ENCODE measurements around the gene ZNF836. TPM values are rescaled to one million over a fixed set of nuclear protein-coding genes. Genes with fewer than 3 reads are reported as not detected.

Gene ZNF836
- total and polyA plus RNA-seq, 2 experiments from 2014 or later, result 7.3 to 9.4 TPM

DNA sequence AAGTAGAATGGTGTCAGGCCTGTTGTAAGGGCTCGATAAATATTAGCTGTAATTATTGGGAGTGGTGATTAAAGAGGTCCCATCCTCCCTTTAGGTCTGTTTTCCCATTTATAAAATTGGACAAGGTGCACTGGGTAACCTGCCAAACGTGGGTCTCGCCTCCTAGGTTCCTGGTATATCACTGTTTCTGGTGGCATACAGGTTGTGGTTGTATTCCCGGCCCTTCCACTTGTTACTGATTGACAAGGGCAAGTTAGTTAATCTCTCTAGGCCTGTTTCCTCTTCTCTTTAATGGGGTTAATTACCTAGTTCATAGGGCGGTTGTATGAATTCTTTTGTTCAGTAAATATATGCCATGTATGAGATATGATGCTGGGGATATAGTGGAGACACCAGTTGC is 20.0 kb upstream of the ZNF836 start:
- Histone ChIP-seq H3K4me3 (peak overlapping the region; percentile 53), H3K27ac (peak overlapping the region; percentile 97), H3K36me3 (peaks cover 8% of the 10 kb centered on the region), H3K4me1 (ENCODE audit: low read depth) (peaks cover 23% of the 10 kb centered on the region), H3K9me3 (ENCODE audit: low read depth) (no peaks in the 10 kb centered on the region), H3K27me3 (no peaks in the 10 kb centered on the region)
- DNase-seq (ENCODE audit: low read depth in 1 of 2, low spot score in 1 of 2), result no peak
- TF ChIP-seq, protein P1, sequence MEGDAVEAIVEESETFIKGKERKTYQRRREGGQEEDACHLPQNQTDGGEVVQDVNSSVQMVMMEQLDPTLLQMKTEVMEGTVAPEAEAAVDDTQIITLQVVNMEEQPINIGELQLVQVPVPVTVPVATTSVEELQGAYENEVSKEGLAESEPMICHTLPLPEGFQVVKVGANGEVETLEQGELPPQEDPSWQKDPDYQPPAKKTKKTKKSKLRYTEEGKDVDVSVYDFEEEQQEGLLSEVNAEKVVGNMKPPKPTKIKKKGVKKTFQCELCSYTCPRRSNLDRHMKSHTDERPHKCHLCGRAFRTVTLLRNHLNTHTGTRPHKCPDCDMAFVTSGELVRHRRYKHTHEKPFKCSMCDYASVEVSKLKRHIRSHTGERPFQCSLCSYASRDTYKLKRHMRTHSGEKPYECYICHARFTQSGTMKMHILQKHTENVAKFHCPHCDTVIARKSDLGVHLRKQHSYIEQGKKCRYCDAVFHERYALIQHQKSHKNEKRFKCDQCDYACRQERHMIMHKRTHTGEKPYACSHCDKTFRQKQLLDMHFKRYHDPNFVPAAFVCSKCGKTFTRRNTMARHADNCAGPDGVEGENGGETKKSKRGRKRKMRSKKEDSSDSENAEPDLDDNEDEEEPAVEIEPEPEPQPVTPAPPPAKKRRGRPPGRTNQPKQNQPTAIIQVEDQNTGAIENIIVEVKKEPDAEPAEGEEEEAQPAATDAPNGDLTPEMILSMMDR (IDR thresholded peaks at IDR 0.05; ENCODE audit: low read depth, low read length), result no peak

DNA sequence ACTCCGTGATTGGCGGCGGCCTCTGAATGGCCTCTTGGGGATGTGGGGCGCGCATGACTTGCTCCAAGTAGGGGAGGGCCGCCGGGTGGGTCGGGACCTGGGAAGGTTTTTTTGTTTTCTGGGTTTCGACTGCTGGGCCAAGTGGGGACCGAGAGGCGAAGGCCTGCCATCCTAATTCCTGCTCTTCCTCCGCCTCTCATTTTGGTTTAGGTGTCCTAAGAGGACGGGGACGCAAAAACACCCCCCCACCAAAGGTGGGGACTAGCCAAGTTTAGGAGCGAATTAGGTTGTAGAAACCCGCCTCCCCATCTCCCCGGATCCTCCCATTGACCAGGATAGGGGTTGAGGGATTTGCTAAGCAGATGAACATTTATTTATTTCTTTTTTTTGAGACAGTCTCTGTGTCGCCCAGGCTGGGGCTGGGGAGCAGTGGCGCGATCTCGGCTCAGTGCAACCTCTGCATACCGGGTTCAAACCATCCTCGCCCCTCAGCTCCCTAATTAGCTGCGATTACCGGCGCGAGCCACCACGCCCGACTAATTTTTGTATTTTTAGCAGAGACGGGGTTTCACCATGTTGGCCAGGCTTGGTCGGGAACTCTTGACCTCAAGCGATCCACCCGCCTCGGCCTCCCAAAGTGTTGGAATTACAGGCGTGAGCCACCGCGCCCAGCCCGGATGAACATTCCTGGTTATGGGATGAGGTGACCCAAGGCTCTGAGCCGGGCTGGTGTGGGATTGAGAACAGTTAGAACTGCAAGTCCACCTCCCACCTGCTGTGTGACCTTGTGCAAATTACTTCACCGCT is 19.3 kb upstream of the ZNF836 start:
- Histone ChIP-seq H3K4me1 (ENCODE audit: low read depth) (peaks cover 23% of the 10 kb centered on the region), H3K4me3 (peak overlapping the region; percentile 53), H3K9me3 (ENCODE audit: low read depth) (no peaks in the 10 kb centered on the region), H3K36me3 (peaks cover 4% of the 10 kb centered on the region), H3K27ac (peak overlapping the region; percentile 97), H3K27me3 (no peaks in the 10 kb centered on the region)
- peak in 1 of 2 donors; percentile 58 for DNase-seq (ENCODE audit: low read depth in 1 of 2, low spot score in 1 of 2)
- TF ChIP-seq, protein P1 (IDR thresholded peaks at IDR 0.05; ENCODE audit: low read depth, low read length), result no peak

DNA sequence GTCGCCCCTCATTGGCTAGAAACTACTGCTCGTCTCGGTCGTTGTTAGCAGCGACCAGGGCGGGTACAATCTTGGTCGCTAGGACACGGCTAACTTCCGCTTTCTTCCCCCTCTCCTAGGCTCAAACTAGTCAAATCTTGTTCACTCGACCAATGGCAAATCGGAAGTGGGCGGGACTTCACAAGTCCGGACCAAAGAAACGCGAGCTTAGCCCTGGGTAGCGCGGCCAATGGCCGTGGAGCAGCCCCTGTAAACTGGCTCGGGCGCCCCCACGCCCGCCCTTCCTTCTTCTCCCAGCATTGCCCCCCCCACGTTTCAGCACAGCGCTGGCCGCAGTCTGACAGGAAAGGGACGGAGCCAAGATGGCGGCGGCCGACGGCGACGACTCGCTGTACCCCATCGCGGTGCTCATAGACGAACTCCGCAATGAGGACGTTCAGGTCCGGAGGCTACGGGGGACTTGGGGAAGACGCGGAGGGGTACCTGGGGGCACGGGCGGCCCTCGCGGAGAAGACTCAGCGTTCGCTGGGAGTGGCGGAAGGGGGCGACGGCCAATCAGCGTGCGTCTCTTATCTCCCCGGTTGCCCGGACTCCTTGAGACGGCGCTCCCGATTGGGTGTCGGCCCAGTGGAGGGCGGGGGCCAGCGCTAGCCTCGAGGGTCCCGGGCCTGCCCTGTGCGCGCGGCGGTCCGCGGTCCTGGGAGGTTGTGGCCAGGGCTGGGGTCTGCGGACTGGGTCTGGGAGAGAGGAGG is 18.5 kb upstream of the ZNF836 start, which contains the start of gene PPP2R1A:
TSS of gene PPP2R1A (plus strand) at position 318 of the 752 bp plus-strand sequence. CDS start at position 363, 45 bp downstream.
- Histone ChIP-seq H3K36me3 (no peaks in the 10 kb centered on the region), H3K4me1 (ENCODE audit: low read depth) (peaks cover 23% of the 10 kb centered on the region), H3K9me3 (ENCODE audit: low read depth) (no peaks in the 10 kb centered on the region), H3K27ac (peak within 1 kb of the TSS; percentile 97), H3K27me3 (no peaks in the 10 kb centered on the region), H3K4me3 (peak within 1 kb of the TSS; percentile 53)
- TF ChIP-seq, protein P1 (IDR thresholded peaks at IDR 0.05; ENCODE audit: low read depth, low read length), result no peak
- DNase-seq (ENCODE audit: low read depth in 1 of 2, low spot score in 1 of 2), result peak; percentile 100

DNA sequence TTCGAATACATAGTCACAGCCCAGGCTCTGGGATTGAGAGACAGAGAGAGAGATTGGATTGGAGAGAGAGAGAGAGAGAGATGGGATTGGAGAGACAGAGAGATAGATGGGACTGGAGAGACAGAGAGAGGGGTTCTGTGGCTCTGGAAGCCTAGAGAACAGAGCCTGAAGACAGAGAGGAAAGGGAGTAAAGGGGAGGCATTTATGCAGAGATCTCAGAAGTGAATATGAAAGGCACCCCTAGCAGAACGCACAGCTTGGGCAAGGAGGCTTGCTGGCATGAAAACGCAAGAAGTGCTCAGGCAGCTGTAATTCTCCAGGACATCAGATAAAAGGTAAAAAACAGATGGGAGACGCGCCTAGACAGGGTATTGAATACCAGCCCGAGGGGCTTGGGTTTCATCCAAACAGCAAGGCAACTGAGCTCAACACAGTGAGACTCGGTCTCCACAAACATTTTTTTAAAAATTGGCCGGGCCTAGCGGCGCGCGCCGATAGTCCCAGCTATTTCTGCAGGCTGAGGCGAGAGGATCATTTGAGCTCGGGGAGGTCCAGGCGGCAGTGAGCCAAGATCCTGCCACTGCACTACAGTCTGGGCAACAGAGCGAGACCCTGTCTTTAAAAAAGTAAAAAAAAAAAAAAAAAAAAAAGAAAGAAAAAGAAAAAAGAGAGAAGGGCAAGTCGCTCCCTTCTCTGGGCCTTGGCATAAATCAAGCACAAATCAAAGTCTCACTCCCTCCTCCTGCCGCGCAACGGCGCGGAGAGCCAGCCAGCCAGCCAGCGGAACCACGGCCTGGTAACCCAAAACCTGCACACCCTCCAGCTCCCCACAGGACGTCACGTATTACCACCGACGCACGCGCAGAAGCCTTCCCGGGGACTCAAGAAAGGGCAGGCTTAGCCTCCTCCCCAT is 17.7 kb upstream of the ZNF836 start:
- no peaks in the 10 kb centered on the region for H3K36me3 ChIP-seq
- H3K27me3 ChIP-seq, result no peaks in the 10 kb centered on the region
- H3K4me1 ChIP-seq (ENCODE audit: low read depth), result peaks cover 23% of the 10 kb centered on the region
- TF ChIP-seq, protein P1 (IDR thresholded peaks at IDR 0.05; ENCODE audit: low read depth, low read length), result no peak
- no peaks in the 10 kb centered on the region for H3K9me3 ChIP-seq (ENCODE audit: low read depth)
- peak in 1 of 2 donors; percentile 61 for DNase-seq (ENCODE audit: low read depth in 1 of 2, low spot score in 1 of 2)
- H3K27ac ChIP-seq, result peak overlapping the region; percentile 93
- peak overlapping the region; percentile 23 for H3K4me3 ChIP-seq

DNA sequence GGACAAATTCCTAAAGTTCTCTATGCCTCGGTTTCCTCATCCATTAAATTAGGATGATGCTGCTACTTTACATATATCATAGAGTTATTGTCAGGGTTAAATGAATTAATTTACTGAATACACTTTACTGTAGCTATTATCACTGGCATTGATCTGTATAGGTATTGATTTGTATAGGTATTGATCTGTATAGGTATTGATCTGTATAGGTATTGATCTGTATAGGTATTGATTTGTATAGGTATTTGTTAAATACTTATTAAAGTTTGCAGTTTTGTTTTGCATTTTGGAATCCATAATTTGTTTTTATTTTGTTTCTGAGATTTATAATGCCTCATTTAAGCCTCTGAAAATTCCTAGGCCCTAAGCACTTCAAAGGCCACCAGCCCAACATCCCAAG is 16.0 kb upstream of the ZNF836 start:
- TF ChIP-seq, protein P1 (IDR thresholded peaks at IDR 0.05; ENCODE audit: low read depth, low read length), result no peak
- Histone ChIP-seq H3K4me3 (no peak overlapping the region), H3K9me3 (ENCODE audit: low read depth) (no peaks in the 10 kb centered on the region), H3K4me1 (ENCODE audit: low read depth) (peaks cover 23% of the 10 kb centered on the region), H3K27ac (no peak overlapping the region), H3K27me3 (no peaks in the 10 kb centered on the region), H3K36me3 (no peaks in the 10 kb centered on the region)
- DNase-seq (ENCODE audit: low read depth in 1 of 2, low spot score in 1 of 2), result no peak
